ENCODE measurements around the gene SLC22A6.
"Not testable (repeated sequence)": the region's sequence is repeated elsewhere in the genome, so short reads cannot be mapped to it uniquely, and the experiment has no call there.

SLC22A6 gene

GRCh38 chr11:62965574-62965973, 19.2 kb downstream of the SLC22A6 start:
- H3K36me3 Mint-ChIP-seq (ENCODE audit: low read depth): no peaks in the 10 kb centered on the region
- no peak for DNase-seq (ENCODE audit: low spot score)
- H3K9me3 Mint-ChIP-seq: no peaks in the 10 kb centered on the region
- no peaks in the 10 kb centered on the region for H3K4me1 Mint-ChIP-seq (ENCODE audit: low read depth)
- H3K27ac Mint-ChIP-seq: no peak overlapping the region
- no peak overlapping the region for H3K4me3 Mint-ChIP-seq
- peaks cover 9% of the 10 kb centered on the region for H3K27me3 Mint-ChIP-seq (ENCODE audit: low read depth)

GRCh38 chr11:62962391-62962790, 22.4 kb downstream of the SLC22A6 start:
- Mint-ChIP-seq H3K4me1 (ENCODE audit: low read depth) (no peaks in the 10 kb centered on the region), H3K9me3 (no peaks in the 10 kb centered on the region), H3K36me3 (ENCODE audit: low read depth) (no peaks in the 10 kb centered on the region), H3K4me3 (no peak overlapping the region), H3K27me3 (ENCODE audit: low read depth) (peaks cover 7% of the 10 kb centered on the region), H3K27ac (no peak overlapping the region)
- DNase-seq (ENCODE audit: low spot score): no peak

- Mint-ChIP-seq H3K9me3 (no peaks in the 10 kb centered on the region), H3K4me1 (ENCODE audit: low read depth) (no peaks in the 10 kb centered on the region), H3K27me3 (ENCODE audit: low read depth) (no peaks in the 10 kb centered on the region), H3K27ac (no peak overlapping the region), H3K36me3 (ENCODE audit: low read depth) (no peaks in the 10 kb centered on the region), H3K4me3 (no peak overlapping the region)
- no peak for DNase-seq (ENCODE audit: low spot score)
These were observed 23.7 kb downstream of the SLC22A6 start for GRCh38 chr11:62961017-62961570.

- no peak for DNase-seq (ENCODE audit: low spot score)
- no peaks in the 10 kb centered on the region for H3K36me3 Mint-ChIP-seq (ENCODE audit: low read depth)
- no peaks in the 10 kb centered on the region for H3K9me3 Mint-ChIP-seq
- H3K27me3 Mint-ChIP-seq (ENCODE audit: low read depth): no peaks in the 10 kb centered on the region
- no peak overlapping the region for H3K4me3 Mint-ChIP-seq
- no peak overlapping the region for H3K27ac Mint-ChIP-seq
- H3K4me1 Mint-ChIP-seq (ENCODE audit: low read depth): no peaks in the 10 kb centered on the region
These were observed 25.3 kb downstream of the SLC22A6 start for GRCh38 chr11:62959422-62959980.

- no peak overlapping the region for H3K4me3 Mint-ChIP-seq
- H3K27me3 Mint-ChIP-seq (ENCODE audit: low read depth): peaks cover 2% of the 10 kb centered on the region
- no peaks in the 10 kb centered on the region for H3K9me3 Mint-ChIP-seq
- H3K27ac Mint-ChIP-seq: no peak overlapping the region
- no peaks in the 10 kb centered on the region for H3K36me3 Mint-ChIP-seq (ENCODE audit: low read depth)
- DNase-seq (ENCODE audit: low spot score): no peak
- no peaks in the 10 kb centered on the region for H3K4me1 Mint-ChIP-seq (ENCODE audit: low read depth)
These were observed 26.0 kb downstream of the SLC22A6 start for GRCh38 chr11:62958547-62959421.

- no peak overlapping the region for H3K27ac Mint-ChIP-seq
These were observed 27.6 kb downstream of the SLC22A6 start for GRCh38 chr11:62957147-62957546.

GRCh38 chr11:62954478-62954877, 30.3 kb downstream of the SLC22A6 start:
- Mint-ChIP-seq H3K4me1 (ENCODE audit: low read depth) (no peaks in the 10 kb centered on the region), H3K27me3 (ENCODE audit: low read depth) (peaks cover 2% of the 10 kb centered on the region), H3K4me3 (no peak overlapping the region), H3K27ac (no peak overlapping the region), H3K9me3 (no peaks in the 10 kb centered on the region), H3K36me3 (ENCODE audit: low read depth) (no peaks in the 10 kb centered on the region)
- no peak for DNase-seq (ENCODE audit: low spot score)

More at GRCh38 chr11:62957147-62957546, 27.6 kb downstream of the SLC22A6 start:
- DNase-seq (ENCODE audit: low spot score): no peak
- peaks cover 2% of the 10 kb centered on the region for H3K27me3 Mint-ChIP-seq (ENCODE audit: low read depth)
- H3K4me3 Mint-ChIP-seq: no peak overlapping the region
- no peaks in the 10 kb centered on the region for H3K4me1 Mint-ChIP-seq (ENCODE audit: low read depth)
- H3K9me3 Mint-ChIP-seq: no peaks in the 10 kb centered on the region
- H3K36me3 Mint-ChIP-seq (ENCODE audit: low read depth): no peaks in the 10 kb centered on the region

GRCh38 chr11:62953811-62954210, 31.0 kb downstream of the SLC22A6 start:
- no peaks in the 10 kb centered on the region for H3K9me3 Mint-ChIP-seq
- peaks cover 2% of the 10 kb centered on the region for H3K27me3 Mint-ChIP-seq (ENCODE audit: low read depth)
- no peak for DNase-seq (ENCODE audit: low spot score)
- H3K27ac Mint-ChIP-seq: no peak overlapping the region
- no peaks in the 10 kb centered on the region for H3K36me3 Mint-ChIP-seq (ENCODE audit: low read depth)
- H3K4me3 Mint-ChIP-seq: no peak overlapping the region
- H3K4me1 Mint-ChIP-seq (ENCODE audit: low read depth): no peaks in the 10 kb centered on the region

GRCh38 chr11:62948765-62949320, 35.9 kb downstream of the SLC22A6 start:
- Mint-ChIP-seq H3K9me3 (no peaks in the 10 kb centered on the region), H3K36me3 (ENCODE audit: low read depth) (no peaks in the 10 kb centered on the region), H3K27me3 (ENCODE audit: low read depth) (peaks cover 20% of the 10 kb centered on the region), H3K4me3 (no peak overlapping the region), H3K27ac (no peak overlapping the region), H3K4me1 (ENCODE audit: low read depth) (no peaks in the 10 kb centered on the region)
- DNase-seq (ENCODE audit: low spot score): no peak

- not testable (repeated sequence) for H3K36me3 Mint-ChIP-seq (ENCODE audit: low read depth); DNase-seq (ENCODE audit: low spot score); H3K9me3 Mint-ChIP-seq; H3K27ac Mint-ChIP-seq; H3K4me1 Mint-ChIP-seq (ENCODE audit: low read depth); H3K4me3 Mint-ChIP-seq
- peaks cover 23% of the 10 kb centered on the region for H3K27me3 Mint-ChIP-seq (ENCODE audit: low read depth)
These were observed 39.2 kb downstream of the SLC22A6 start for GRCh38 chr11:62945538-62945937.

- not testable (repeated sequence) for DNase-seq (ENCODE audit: low spot score); H3K27ac Mint-ChIP-seq; H3K9me3 Mint-ChIP-seq; H3K36me3 Mint-ChIP-seq (ENCODE audit: low read depth); H3K4me3 Mint-ChIP-seq; H3K27me3 Mint-ChIP-seq (ENCODE audit: low read depth); H3K4me1 Mint-ChIP-seq (ENCODE audit: low read depth)
These were observed 47.2 kb downstream of the SLC22A6 start for GRCh38 chr11:62937528-62937927.

- H3K9me3 Mint-ChIP-seq: no peaks in the 10 kb centered on the region
- no peaks in the 10 kb centered on the region for H3K4me1 Mint-ChIP-seq (ENCODE audit: low read depth)
- DNase-seq (ENCODE audit: low spot score): no peak
- H3K4me3 Mint-ChIP-seq: no peak overlapping the region
- H3K36me3 Mint-ChIP-seq (ENCODE audit: low read depth): no peaks in the 10 kb centered on the region
- no peak overlapping the region for H3K27ac Mint-ChIP-seq
- peaks cover 18% of the 10 kb centered on the region for H3K27me3 Mint-ChIP-seq (ENCODE audit: low read depth)
These were observed 50.3 kb downstream of the SLC22A6 start for GRCh38 chr11:62934496-62934785.

- Mint-ChIP-seq H3K27ac (no peak overlapping the region), H3K4me1 (ENCODE audit: low read depth) (no peaks in the 10 kb centered on the region), H3K4me3 (no peak overlapping the region), H3K27me3 (ENCODE audit: low read depth) (peaks cover 22% of the 10 kb centered on the region), H3K36me3 (ENCODE audit: low read depth) (no peaks in the 10 kb centered on the region), H3K9me3 (no peaks in the 10 kb centered on the region)
- DNase-seq (ENCODE audit: low spot score): no peak
These were observed 50.8 kb downstream of the SLC22A6 start for GRCh38 chr11:62933750-62934495.

GRCh38 chr11:62933285-62933684, 51.5 kb downstream of the SLC22A6 start:
- Mint-ChIP-seq H3K4me1 (ENCODE audit: low read depth) (no peaks in the 10 kb centered on the region), H3K27me3 (ENCODE audit: low read depth) (peaks cover 28% of the 10 kb centered on the region), H3K4me3 (no peak overlapping the region), H3K36me3 (ENCODE audit: low read depth) (no peaks in the 10 kb centered on the region), H3K9me3 (no peaks in the 10 kb centered on the region), H3K27ac (no peak overlapping the region)
- no peak for DNase-seq (ENCODE audit: low spot score)

Data from T-helper 2 cell treated with Interferon-gamma antibody and Interleukin-4, amounts not matched to agents 5 μg/mL and 100 μg/mL, for 36 hours (primary cell).